Subcutaneous abdominal adipose tissue (tissue), 5 donors: ENCODE measurements around the gene GNMT.
A peak's percentile ranks its signal among the peaks of the same experiment; 100 is the strongest.

Experiments
- H3K27ac ChIP-seq: one replicate; pipeline ENCODE4 v1.7.0; 2013; ENCODE audit warnings: low read depth, mild to moderate bottlenecking, inconsistent platforms, low read length, moderate library complexity
- H3K27me3 ChIP-seq, 5 donors: one replicate each; pipeline ENCODE4 v1.7.0; 2013; ENCODE audit warnings: low read length in 5 of 5, inconsistent platforms in 1 of 5; ENCODE audit not compliant: control insufficient read depth in 5 of 5, insufficient read depth in 4 of 5
- H3K36me3 ChIP-seq, 5 donors: one replicate each; pipeline ENCODE4 v1.7.0; 2013; ENCODE audit warnings: low read length in 5 of 5; ENCODE audit not compliant: control insufficient read depth in 5 of 5, insufficient read depth in 5 of 5
- H3K4me1 ChIP-seq, 5 donors: one replicate each; pipeline ENCODE4 v1.7.0; 2013; ENCODE audit warnings: low read length in 5 of 5, mild to moderate bottlenecking in 3 of 5, moderate library complexity in 1 of 5; ENCODE audit not compliant: control insufficient read depth in 5 of 5, insufficient read depth in 5 of 5
- H3K4me3 ChIP-seq, 5 donors: one replicate each; pipeline ENCODE4 v1.7.0; 2013; ENCODE audit warnings: low read length in 5 of 5, low read depth in 1 of 5
- H3K9ac ChIP-seq, 5 donors: one replicate each; pipeline ENCODE4 v1.7.0; 2013; ENCODE audit warnings: low read length in 5 of 5, mild to moderate bottlenecking in 4 of 5, moderate library complexity in 3 of 5
- H3K9me3 ChIP-seq, 5 donors: one replicate each; pipeline ENCODE4 v1.7.0; 2013; ENCODE audit warnings: low read length in 5 of 5; ENCODE audit not compliant: control insufficient read depth in 5 of 5
- donor health status: healthy.
- donor health status: healthy.
- donor health status: healthy.
- donor health status: healthy.
- donor health status: healthy.

GNMT gene

DNA sequence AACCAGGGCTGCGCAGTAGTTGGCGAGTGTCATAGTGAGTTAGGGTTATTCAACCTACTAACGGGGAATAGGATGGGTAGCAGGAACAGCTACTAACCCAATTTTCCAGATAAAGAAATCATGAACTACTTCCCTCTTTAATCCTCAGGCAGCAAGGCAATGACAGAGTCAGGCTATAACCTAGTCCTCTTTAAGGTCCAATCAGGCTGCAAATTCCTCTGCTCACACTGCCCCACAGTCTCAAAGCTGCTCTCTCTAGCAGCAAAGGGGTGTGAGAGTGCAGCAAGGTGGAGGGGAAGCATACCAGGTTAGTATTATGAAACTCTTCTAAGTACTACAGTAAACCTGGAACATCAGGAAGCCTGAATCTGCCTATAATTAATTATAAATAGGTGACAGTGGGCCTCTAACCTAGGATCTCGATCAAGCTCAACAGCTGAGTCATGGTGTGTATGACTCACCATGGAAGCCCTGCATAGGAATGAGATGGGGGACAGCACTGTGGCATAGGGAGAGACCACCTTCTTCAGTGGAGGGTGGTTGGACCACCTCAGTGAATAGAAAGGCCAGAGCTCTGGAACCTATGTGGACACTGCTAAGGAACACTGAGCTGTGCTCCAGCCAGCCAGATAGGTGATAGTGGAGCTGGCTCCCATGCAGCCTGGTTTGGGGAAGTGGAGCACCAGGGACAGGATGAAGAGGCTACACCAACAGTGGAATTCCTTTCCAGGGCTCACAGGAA, 10.5 kb downstream of the GNMT start:
- Histone ChIP-seq H3K27me3 (no peaks in the 10 kb centered on the region), H3K36me3 (peaks cover 0 to 63% (median 33%) of the 10 kb centered on the region in 5 donors)

DNA sequence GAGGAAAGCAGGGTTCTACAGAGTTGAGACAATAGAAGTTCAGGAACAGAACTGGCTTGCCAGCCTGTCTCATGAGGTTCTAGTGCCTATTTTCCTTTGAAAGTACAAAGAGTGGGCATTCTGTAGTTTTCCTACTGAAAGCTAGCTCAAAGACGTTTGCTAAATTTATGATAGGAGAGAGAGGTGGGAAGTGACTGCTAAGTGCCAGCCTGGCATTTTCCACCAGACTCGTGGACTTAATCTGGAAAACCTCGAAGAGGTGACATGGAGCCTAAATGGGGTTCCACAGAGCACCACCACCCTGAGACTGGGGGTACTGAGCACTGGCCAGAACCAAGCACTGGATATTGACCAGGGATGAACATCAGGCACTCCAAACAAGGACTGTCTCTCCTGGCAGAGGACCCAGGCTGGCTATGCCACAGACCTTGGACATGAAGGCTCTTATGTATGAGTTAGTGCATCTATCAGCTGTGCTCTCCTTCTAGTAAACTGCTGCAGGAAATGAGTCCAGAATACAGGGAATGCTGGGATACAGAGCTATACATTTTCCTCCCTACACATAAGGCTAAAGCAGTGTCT, 11.3 kb downstream of the GNMT start:
- Histone ChIP-seq H3K27ac (no peak overlapping the region), H3K36me3 (peaks cover 0 to 55% (median 25%) of the 10 kb centered on the region in 5 donors)

More for the DNA sequence above, 10.5 kb downstream of the GNMT start:
- H3K4me1 ChIP-seq = no peaks in the 10 kb centered on the region
- H3K9me3 ChIP-seq = no peaks in the 10 kb centered on the region
- H3K4me3 ChIP-seq = no peak overlapping the region
- no peak overlapping the region for H3K27ac ChIP-seq
- H3K9ac ChIP-seq = peak overlapping the region in 1 of 5 donors; percentile 45

GRCh38 chr6:42973926-42974325, 13.4 kb downstream of the GNMT start:
- Histone ChIP-seq H3K4me1 (peaks cover 0 to 17% (median 14%) of the 10 kb centered on the region in 5 donors), H3K27ac (no peak overlapping the region), H3K4me3 (no peak overlapping the region), H3K27me3 (no peaks in the 10 kb centered on the region), H3K36me3 (peaks cover 0 to 37% (median 13%) of the 10 kb centered on the region in 5 donors), H3K9ac (no peak overlapping the region), H3K9me3 (no peaks in the 10 kb centered on the region)

More for the DNA sequence above, 11.3 kb downstream of the GNMT start:
- no peak overlapping the region for H3K4me3 ChIP-seq
- H3K4me1 ChIP-seq = peaks cover 0 to 2% (median under 1%) of the 10 kb centered on the region in 5 donors
- H3K9ac ChIP-seq = peak overlapping the region in 1 of 5 donors; percentile 45
- H3K27me3 ChIP-seq = no peaks in the 10 kb centered on the region
- H3K9me3 ChIP-seq = no peaks in the 10 kb centered on the region

DNA sequence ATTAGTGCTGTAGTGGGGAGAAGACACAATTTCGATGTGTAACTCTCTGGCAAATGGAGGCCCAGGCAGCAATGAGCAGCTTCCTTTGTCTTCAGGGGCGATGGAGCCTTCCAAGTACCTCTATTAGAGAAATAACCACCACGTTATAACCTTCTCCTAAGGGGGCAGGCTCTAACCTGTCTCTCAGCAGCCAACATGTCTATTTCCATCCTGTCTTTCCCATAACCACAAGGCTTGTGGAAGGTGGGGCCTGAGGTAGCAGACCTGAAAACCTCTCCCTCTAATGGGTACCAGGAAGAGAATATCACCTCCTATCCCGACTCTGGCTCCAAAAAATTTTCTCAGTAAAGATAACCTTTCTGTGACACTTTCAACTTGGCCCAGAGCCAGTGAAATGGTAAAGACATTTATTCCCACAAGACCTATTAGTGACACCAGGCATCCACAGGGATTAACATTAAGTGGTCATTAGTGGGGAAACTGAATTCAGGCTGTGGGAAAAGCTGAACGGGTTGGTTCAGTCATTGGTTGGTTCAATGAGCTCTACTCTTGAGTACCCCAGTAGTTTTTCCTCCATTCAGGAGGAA, 14.5 kb downstream of the GNMT start:
- peaks cover 2 to 26% (median 22%) of the 10 kb centered on the region in 5 donors for H3K4me1 ChIP-seq
- H3K36me3 ChIP-seq = peaks cover 0 to 26% (median 7%) of the 10 kb centered on the region in 5 donors
- H3K27ac ChIP-seq = no peak overlapping the region
- H3K9me3 ChIP-seq = no peaks in the 10 kb centered on the region
- H3K27me3 ChIP-seq = no peaks in the 10 kb centered on the region
- no peak overlapping the region for H3K9ac ChIP-seq
- no peak overlapping the region for H3K4me3 ChIP-seq

GRCh38 chr6:42978487-42978838, 17.9 kb downstream of the GNMT start:
- Histone ChIP-seq H3K27ac (peak overlapping the region; percentile 71), H3K4me3 (peak overlapping the region; percentile 70 to 97 (median 83)), H3K9ac (peak overlapping the region; percentile 48 to 96 (median 88)), H3K4me1 (peaks cover 2 to 27% (median 22%) of the 10 kb centered on the region in 5 donors), H3K27me3 (no peaks in the 10 kb centered on the region), H3K9me3 (no peaks in the 10 kb centered on the region), H3K36me3 (peaks cover 0 to 11% (median 4%) of the 10 kb centered on the region in 5 donors)

GRCh38 chr6:42978839-42979522, 18.4 kb downstream of the GNMT start, which contains the start of gene PEX6:
Gene PEX6, minus strand, starts transcription at chr6:42979181. Its CDS starts 31 bp downstream, at chr6:42979150.
- Histone ChIP-seq H3K9ac (peak within 1 kb of the TSS; percentile 48 to 96 (median 88)), H3K36me3 (peaks cover 0 to 6% (median 3%) of the 10 kb centered on the region in 5 donors), H3K4me1 (peaks cover 7 to 32% (median 27%) of the 10 kb centered on the region in 5 donors), H3K27ac (peak within 1 kb of the TSS; percentile 71), H3K9me3 (no peaks in the 10 kb centered on the region), H3K4me3 (peak within 1 kb of the TSS; percentile 82 to 97 (median 86)), H3K27me3 (no peaks in the 10 kb centered on the region)

- no peaks in the 10 kb centered on the region for H3K9me3 ChIP-seq
- H3K36me3 ChIP-seq = peaks cover 0 to 4% (median 2%) of the 10 kb centered on the region in 5 donors
- H3K4me3 ChIP-seq = peak overlapping the region; percentile 82 to 97 (median 86)
- H3K27ac ChIP-seq = peak overlapping the region; percentile 71
- H3K9ac ChIP-seq = peak overlapping the region; percentile 2 to 96 (median 88)
- no peaks in the 10 kb centered on the region for H3K27me3 ChIP-seq
- peaks cover 8 to 34% (median 27%) of the 10 kb centered on the region in 5 donors for H3K4me1 ChIP-seq
These were observed 19.1 kb downstream of the GNMT start for GRCh38 chr6:42979523-42980177.

- H3K27ac ChIP-seq = no peak overlapping the region
- H3K9ac ChIP-seq = no peak overlapping the region
- peaks cover 15 to 52% (median 45%) of the 10 kb centered on the region in 5 donors for H3K4me1 ChIP-seq
- H3K27me3 ChIP-seq = no peaks in the 10 kb centered on the region
- no peaks in the 10 kb centered on the region for H3K36me3 ChIP-seq
- no peak overlapping the region for H3K4me3 ChIP-seq
- no peaks in the 10 kb centered on the region for H3K9me3 ChIP-seq
These were observed 21.3 kb downstream of the GNMT start for GRCh38 chr6:42981836-42982235.
